PFSK-1 (cell line): Measurements from ENCODE around the gene DNTTIP2.

Experiments
- POLR2AphosphoS5 ChIP-seq: IDR thresholded peaks from 2 replicates; pipeline ENCODE4 v1.6.1; 2012; ENCODE audit warnings: low read depth, mild to moderate bottlenecking, control low read depth, low read length, moderate library complexity
- REST ChIP-seq, 2 experiments: IDR thresholded peaks; 2 replicates each; pipeline versions ENCODE4 v1.6.1 to v1.8.0; 2011 to 2012; ENCODE audit warnings: low read depth in 2 of 2, low read length in 2 of 2, control low read depth in 1 of 2, inconsistent platforms in 1 of 2, mild to moderate bottlenecking in 1 of 2, moderate library complexity in 1 of 2; ENCODE audit not compliant: insufficient read depth in 1 of 2
- SIN3A ChIP-seq: IDR thresholded peaks from 2 replicates; pipeline ENCODE4 v1.6.1; 2012; ENCODE audit warnings: mild to moderate bottlenecking, low read length, moderate library complexity, borderline replicate concordance; ENCODE audit not compliant: insufficient read depth
- TAF1 ChIP-seq: IDR thresholded peaks from 2 replicates; pipeline ENCODE4 v1.6.1; 2012; ENCODE audit warnings: low read length, control low read depth, borderline replicate concordance; ENCODE audit not compliant: insufficient read depth

- no peak for TF ChIP-seq POLR2AphosphoS5
- TF ChIP-seq REST (IDR thresholded peaks at IDR 0.05; ENCODE audit: insufficient read depth in 1 of 2, low read depth in 2 of 2, low read length in 2 of 2), result no peak
- no peak for TF ChIP-seq SIN3A
- no peak for TF ChIP-seq TAF1
These were observed 41.0 kb downstream of the DNTTIP2 start for GRCh38 chr1:93837961-93838360.
